ENCODE results near the gene TMEM43. TPM values are rescaled to one million over a fixed set of nuclear protein-coding genes. Genes with fewer than 3 reads are reported as not detected.

Gene TMEM43
- total RNA-seq, 1 experiment from 2014 or later = 36.7 TPM

- no peak for DNase-seq
- WGBS (ENCODE audit: extremely low coverage, insufficient read length, low lambda C conversion rate) = no CpG with 5 or more reads among the region's 5 CpGs
- H3K79me2 ChIP-seq (ENCODE audit: insufficient read depth, low read length) = peaks cover 3% of the 10 kb centered on the region; the same call in 1 of the 2 replicates
- H2BK120ac ChIP-seq (ENCODE audit: low read depth, low read length, poor library complexity, severe bottlenecking) = no peak overlapping the region
- no peaks in the 10 kb centered on the region for H3K27me3 ChIP-seq (ENCODE audit: insufficient read depth, low read length)
- no peak overlapping the region for H2BK15ac ChIP-seq (ENCODE audit: low read depth, low read length)
- Mint-ChIP-seq H3K4me3 (no peak overlapping the region), H3K27me3 (ENCODE audit: low read depth) (no peaks in the 10 kb centered on the region), H3K9me3 (no peaks in the 10 kb centered on the region; a peak in 1 of 5 replicates), H3K36me3 (ENCODE audit: insufficient read depth in 1 of 3, low read depth in 3 of 3) (peaks cover 29 to 60% (median 54%) of the 10 kb centered on the region in 3 experiments; a peak in 6 of 7 replicates), H3K27ac (no peak overlapping the region), H3K4me1 (peaks cover 10 to 13% of the 10 kb centered on the region in 2 experiments)
- H2BK12ac ChIP-seq (ENCODE audit: insufficient read length, low read depth, low read length) = no peak overlapping the region
- no peak overlapping the region for H3K18ac ChIP-seq (ENCODE audit: insufficient read length, low read depth, low read length)
- H3K4ac ChIP-seq (ENCODE audit: low read depth, low read length) = no peak overlapping the region
- H3K14ac ChIP-seq (ENCODE audit: insufficient read depth, low read length) = no peak overlapping the region
- H4K5ac ChIP-seq (ENCODE audit: insufficient read length, low read depth, low read length) = no peak overlapping the region
- no peaks in the 10 kb centered on the region for H3K4me1 ChIP-seq (ENCODE audit: insufficient read depth, low read length)
- H3K23me2 ChIP-seq (ENCODE audit: insufficient read length, low read depth, low read length, poor library complexity, severe bottlenecking) = peaks cover 11% of the 10 kb centered on the region
- H3K4me2 ChIP-seq (ENCODE audit: insufficient read depth, insufficient read length, low read length) = no peak overlapping the region
- no peak overlapping the region for H3T11ph ChIP-seq (ENCODE audit: low read length)
- no peaks in the 10 kb centered on the region for H4K20me1 ChIP-seq (ENCODE audit: control insufficient read depth, insufficient read depth, insufficient read length)
- H2AK5ac ChIP-seq (ENCODE audit: insufficient read length, low read length) = no peak overlapping the region
- no peak for TF ChIP-seq CTCF (conservative IDR thresholded peaks at IDR 0.05)
- no peak overlapping the region for H4K91ac ChIP-seq (ENCODE audit: insufficient read length, low read depth, low read length)
- H3K9ac ChIP-seq (ENCODE audit: extremely low read depth, insufficient read length, low read length) = no peak overlapping the region
- H3K23ac ChIP-seq (ENCODE audit: insufficient read length, low read depth, low read length) = no peak overlapping the region
- H2BK5ac ChIP-seq (ENCODE audit: insufficient read length, low read length) = no peak overlapping the region
- H2BK20ac ChIP-seq (ENCODE audit: low read depth, low read length, poor library complexity, severe bottlenecking) = no peak overlapping the region
- H3K56ac ChIP-seq (ENCODE audit: insufficient read length, low read depth, low read length) = no peak overlapping the region
- no peaks in the 10 kb centered on the region for H3K9me3 ChIP-seq (ENCODE audit: control insufficient read depth, low read depth, low read length)
- no peak overlapping the region for H3K27ac ChIP-seq (ENCODE audit: insufficient read length, low read depth, low read length)
- H4K8ac ChIP-seq (replicated peaks; ENCODE audit: insufficient read length, low read depth, low read length) = no peak overlapping the region
- no peak overlapping the region for H2AFZ ChIP-seq (ENCODE audit: low read length)
- peaks cover 9% of the 10 kb centered on the region for H3K79me1 ChIP-seq (ENCODE audit: insufficient read depth, low read depth, low read length, poor library complexity, severe bottlenecking)
Measured at GRCh38 chr3:14128724-14129123, 3.9 kb downstream of the TMEM43 start.
